Endothelial cell of umbilical vein (primary cell): ENCODE data around the gene C5. TPM values are rescaled to one million over a fixed set of nuclear protein-coding genes. Genes with fewer than 3 reads are reported as not detected.

Experiments used
- BruUV-seq: library from RNA; stranded (reverse); fragments of 400-500 nt; replicated peaks from 2 replicates; lab custom pipeline; 2021; lab: Mats Ljungman, UMichigan
- CTCF ChIA-PET: fragments of 300-600, 350-600 bp; sonication (Branson Sonifier 250); formaldehyde crosslinking; loops from one replicate; lab custom pipeline; 2021; ENCODE audit warnings: antibody characterized with exemption, inconsistent platforms; lab: Charles Lee
- POLR2A ChIA-PET: fragments of 300-600, 350-600 bp; sonication (Branson Sonifier 250); formaldehyde crosslinking; loops from one replicate; lab custom pipeline; 2021; ENCODE audit warnings: antibody characterized with exemption, inconsistent platforms; lab: Charles Lee
- DNase-seq: peaks from one replicate; pipeline ENCODE4 v3.0.0-alpha.2; 2011; ENCODE audit warnings: low read depth, low spot score
- FAIRE-seq: peaks from 2 replicates; lab custom pipeline; 2011; peaks lifted over from hg19 to GRCh38; lab: Jason Lieb, UNC
- H2AFZ ChIP-seq: 2 replicates; pipeline ENCODE4 v1.6.0; 2012; ENCODE audit warnings: low read depth, low read length, control low read depth, inconsistent platforms
- H3K27ac ChIP-seq: 2 replicates; pipeline ENCODE4 v1.5.1; 2011; ENCODE audit warnings: low read depth, mild to moderate bottlenecking, control low read depth, low read length, moderate library complexity; ENCODE audit not compliant: insufficient read depth
- H3K27me3 ChIP-seq, 2 experiments: 2 replicates each; pipeline versions ENCODE4 v1.6.0 to v1.6.1; 2011; ENCODE audit warnings: low read length in 2 of 2, mixed read lengths in 1 of 2; ENCODE audit not compliant: control insufficient read depth in 2 of 2, insufficient read depth in 2 of 2
- H3K36me3 ChIP-seq, 2 experiments: 2 replicates in 1 of 2; 3 replicates in 1 of 2; pipeline ENCODE4 v1.5.1; 2011; ENCODE audit warnings: low read length in 2 of 2, mild to moderate bottlenecking in 1 of 2, moderate library complexity in 1 of 2; ENCODE audit not compliant: control insufficient read depth in 2 of 2, insufficient read depth in 2 of 2; ENCODE audit errors: extremely low read depth in 1 of 2
- H3K4me1 ChIP-seq: 3 replicates; pipeline ENCODE4 v1.5.1; 2011; ENCODE audit warnings: mild to moderate bottlenecking, low read length; ENCODE audit not compliant: control insufficient read depth, insufficient read depth; ENCODE audit errors: extremely low read depth
- H3K4me2 ChIP-seq: 2 replicates; pipeline ENCODE4 v1.6.1; 2011; ENCODE audit warnings: low read length, control low read depth, mixed read lengths; ENCODE audit not compliant: insufficient read depth
- H3K4me3 ChIP-seq, 3 experiments: fragments of 200-600 bp in 1 of 3; sonication (generic), shearing (Covaris generic) in 1 of 3; replicated peaks in 1 of 3; 2 replicates each; pipeline ENCODE4 v1.5.1; 2011 to 2016; ENCODE audit warnings: control low read depth in 3 of 3, low read length in 3 of 3, mild to moderate bottlenecking in 2 of 3, inconsistent platforms in 1 of 3, low read depth in 1 of 3, moderate library complexity in 1 of 3; ENCODE audit not compliant: insufficient read depth in 1 of 3
- H3K79me2 ChIP-seq: 2 replicates; pipeline ENCODE4 v1.6.0; 2012; ENCODE audit warnings: low read length, inconsistent platforms; ENCODE audit not compliant: control insufficient read depth, insufficient read depth
- H3K9ac ChIP-seq: replicated peaks from 2 replicates; pipeline ENCODE3; 2011; ENCODE audit warnings: low read length, control low read depth; ENCODE audit not compliant: insufficient read depth; ENCODE audit errors: extremely low read depth
- H3K9me1 ChIP-seq: replicated peaks from 3 replicates; pipeline ENCODE4 v1.6.0; 2011; ENCODE audit warnings: mild to moderate bottlenecking, low read length; ENCODE audit not compliant: control insufficient read depth, insufficient read depth; ENCODE audit errors: extremely low read depth
- H3K9me3 ChIP-seq: replicated peaks from 2 replicates; pipeline ENCODE4 v1.5.1; 2012; ENCODE audit warnings: low read length, inconsistent platforms; ENCODE audit not compliant: control insufficient read depth, insufficient read depth
- H4K20me1 ChIP-seq: replicated peaks from 2 replicates; pipeline ENCODE3; 2011; ENCODE audit warnings: mild to moderate bottlenecking, low read length; ENCODE audit not compliant: control insufficient read depth, insufficient read depth; ENCODE audit errors: extremely low read depth
- EZH2 ChIP-seq: IDR thresholded peaks from 2 replicates; pipeline ENCODE4 v1.6.1; 2012; ENCODE audit warnings: borderline replicate concordance, low read depth, mild to moderate bottlenecking, moderate library complexity, low read length, inconsistent platforms; ENCODE audit not compliant: severe bottlenecking
- GATA2 ChIP-seq: IDR thresholded peaks from 2 replicates; pipeline ENCODE4 v1.7.0; 2011; ENCODE audit warnings: low read depth, mild to moderate bottlenecking, moderate library complexity, mixed read lengths, low read length; ENCODE audit not compliant: insufficient read length, insufficient read depth
- JUN ChIP-seq: IDR thresholded peaks from 2 replicates; pipeline ENCODE4 v1.6.1; 2011; ENCODE audit warnings: borderline replicate concordance, low read depth; ENCODE audit not compliant: insufficient read length, insufficient read depth
- POLR2A ChIP-seq: IDR thresholded peaks from 2 replicates; pipeline ENCODE4 v1.6.1; 2012; ENCODE audit warnings: low read depth, mild to moderate bottlenecking, control low read depth, low read length
- POLR2AphosphoS5 ChIP-seq: IDR thresholded peaks from 2 replicates; pipeline ENCODE4 v1.6.1; 2012; ENCODE audit warnings: low read depth, mild to moderate bottlenecking, control low read depth, low read length, moderate library complexity; ENCODE audit not compliant: insufficient read depth
- dilution Hi-C: fragments of 300-500 bp; cut with MboI; formaldehyde crosslinking; loops from one replicate; pipeline ENCODE4 v1.15.0; 2019; ENCODE audit warnings: low sequenced_read_pairs; ENCODE audit not compliant: extremely low pct_ligation_motif_present
- intact Hi-C: fragments of 100-400 bp; cut with micrococcal nuclease; formaldehyde crosslinking; loops from one replicate; pipeline ENCODE4 v1.10.0; 2022
- polyA plus RNA-seq, 4 experiments: library from polyadenylated mRNA; depleted of rRNA in 3 of 4; stranded (reverse) in 3 of 4; unstranded in 1 of 4; fragments of >200 nt; gene quantifications; 2 replicates each; pipeline versions ENCODE4 v1.2.1 to v1.2.3, GENCODE V29; 2011 to 2012; ENCODE audit warnings: missing spikeins in 1 of 4
- total RNA-seq: library from RNA; stranded (reverse); gene quantifications from 2 replicates; pipeline ENCODE4 v1.2.3, GENCODE V29; 2021
- TF ChIP-seq, protein P1 (sequence below), 2 donors: IDR thresholded peaks; 1 replicate in 1 of 2; 2 replicates in 1 of 2; pipeline ENCODE4 v1.5.1; 2011; ENCODE audit warnings: low read length in 2 of 2, mild to moderate bottlenecking in 2 of 2, moderate library complexity in 2 of 2, control low read depth in 1 of 2, inconsistent platforms in 1 of 2, low read depth in 1 of 2; ENCODE audit not compliant: insufficient read depth in 1 of 2; ENCODE audit errors: extremely low read depth in 1 of 2
- TF ChIP-seq, protein P2 (sequence below): IDR thresholded peaks from 2 replicates; pipeline ENCODE4 v1.6.1; 2011; ENCODE audit not compliant: insufficient read depth, insufficient read length

C5 gene
- total and polyA plus RNA-seq, 2 donors (not counting 3 experiments of a cell fraction or from before 2014, with no cell fraction given) = 0.79 to 1.6 TPM

DNA sequence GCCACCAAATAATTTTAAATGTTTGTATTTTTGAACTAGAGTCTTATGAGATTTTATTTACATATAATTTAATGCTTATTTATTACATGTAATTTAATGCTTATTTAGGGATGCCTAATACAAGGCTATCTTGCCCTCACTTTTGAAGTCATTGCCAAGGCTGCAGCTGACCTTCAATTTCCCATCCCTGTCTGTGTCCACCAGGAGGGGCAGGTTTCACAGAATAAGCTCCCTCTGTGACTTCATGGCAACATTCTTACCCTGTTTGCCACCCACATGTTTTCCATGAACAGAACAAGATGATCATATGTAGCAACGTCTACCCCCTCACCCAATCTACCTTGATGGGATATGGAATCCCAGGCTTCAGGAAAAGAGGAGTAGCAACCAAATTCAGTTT is 27.0 kb downstream of the C5 start:
- ChIA-PET POLR2A (no interaction called here), CTCF (interaction anchor here (0.9 to 2.5 kb wide), 8 partner anchors 9 to 48 kb away, joined by 3 to 29 read pairs (median 4); no protein-coding TSS in a partner anchor)
- Histone ChIP-seq H3K4me3 (no peak overlapping the region), H3K9me3 (no peaks in the 10 kb centered on the region), H3K4me1 (no peaks in the 10 kb centered on the region), H2AFZ (no peak overlapping the region), H3K27ac (no peak overlapping the region), H3K79me2 (no peaks in the 10 kb centered on the region), H3K27me3 (no peaks in the 10 kb centered on the region), H3K36me3 (no peaks in the 10 kb centered on the region), H3K9me1 (no peaks in the 10 kb centered on the region), H3K4me2 (no peak overlapping the region), H3K9ac (no peak overlapping the region), H4K20me1 (no peaks in the 10 kb centered on the region)
- TF ChIP-seq JUN = no peak
- no peak for TF ChIP-seq POLR2A
- no peak for TF ChIP-seq GATA2
- DNase-seq (no peak), FAIRE-seq (no peak)
- intact Hi-C loops = no loop called here
- no TSS peak for BruUV-seq
- dilution Hi-C loops = no loop called here

DNA sequence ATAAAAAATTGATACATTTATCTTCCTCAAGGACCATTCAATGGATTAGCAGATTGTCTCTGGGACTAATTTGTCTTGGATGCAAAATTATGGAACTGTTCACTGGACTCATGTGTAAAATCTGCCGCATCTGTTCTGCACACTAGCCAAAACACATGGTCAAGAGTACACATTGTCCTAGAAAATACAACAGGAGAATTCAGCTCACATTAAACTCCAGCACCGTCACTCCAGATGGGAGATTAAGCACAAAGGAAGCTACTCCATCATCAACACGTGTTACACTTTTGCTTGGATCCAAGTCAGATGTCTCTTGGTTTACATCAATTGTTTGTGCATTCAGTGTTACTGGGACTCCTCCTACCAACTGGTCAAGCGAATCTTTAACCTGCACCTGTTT is 28.8 kb downstream of the C5 start:
- dilution Hi-C loops (no loop called here), intact Hi-C loops (no loop called here)
- no peaks in the 10 kb centered on the region for H3K9me3 ChIP-seq
- no peaks in the 10 kb centered on the region for H4K20me1 ChIP-seq
- H2AFZ ChIP-seq = no peak overlapping the region
- no peaks in the 10 kb centered on the region for H3K9me1 ChIP-seq
- H3K27me3 ChIP-seq = no peaks in the 10 kb centered on the region
- BruUV-seq = no TSS peak
- no peak overlapping the region for H3K4me3 ChIP-seq
- H3K79me2 ChIP-seq = no peaks in the 10 kb centered on the region
- no peak overlapping the region for H3K9ac ChIP-seq
- ChIA-PET POLR2A (no interaction called here), CTCF (interaction anchor here (0.9 to 2.5 kb wide), 2 partner anchors 14 to 36 kb away, joined by 3 to 12 read pairs; no protein-coding TSS in a partner anchor)
- no peak overlapping the region for H3K27ac ChIP-seq
- TF ChIP-seq JUN = no peak
- TF ChIP-seq EZH2 = no peak
- TF ChIP-seq GATA2 = no peak
- TF ChIP-seq, protein P1, sequence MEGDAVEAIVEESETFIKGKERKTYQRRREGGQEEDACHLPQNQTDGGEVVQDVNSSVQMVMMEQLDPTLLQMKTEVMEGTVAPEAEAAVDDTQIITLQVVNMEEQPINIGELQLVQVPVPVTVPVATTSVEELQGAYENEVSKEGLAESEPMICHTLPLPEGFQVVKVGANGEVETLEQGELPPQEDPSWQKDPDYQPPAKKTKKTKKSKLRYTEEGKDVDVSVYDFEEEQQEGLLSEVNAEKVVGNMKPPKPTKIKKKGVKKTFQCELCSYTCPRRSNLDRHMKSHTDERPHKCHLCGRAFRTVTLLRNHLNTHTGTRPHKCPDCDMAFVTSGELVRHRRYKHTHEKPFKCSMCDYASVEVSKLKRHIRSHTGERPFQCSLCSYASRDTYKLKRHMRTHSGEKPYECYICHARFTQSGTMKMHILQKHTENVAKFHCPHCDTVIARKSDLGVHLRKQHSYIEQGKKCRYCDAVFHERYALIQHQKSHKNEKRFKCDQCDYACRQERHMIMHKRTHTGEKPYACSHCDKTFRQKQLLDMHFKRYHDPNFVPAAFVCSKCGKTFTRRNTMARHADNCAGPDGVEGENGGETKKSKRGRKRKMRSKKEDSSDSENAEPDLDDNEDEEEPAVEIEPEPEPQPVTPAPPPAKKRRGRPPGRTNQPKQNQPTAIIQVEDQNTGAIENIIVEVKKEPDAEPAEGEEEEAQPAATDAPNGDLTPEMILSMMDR (IDR thresholded peaks at IDR 0.05; ENCODE audit: extremely low read depth in 1 of 2, insufficient read depth in 1 of 2, low read depth in 1 of 2, low read length in 2 of 2) = no peak
- TF ChIP-seq POLR2AphosphoS5 = no peak
- TF ChIP-seq, protein P2, sequence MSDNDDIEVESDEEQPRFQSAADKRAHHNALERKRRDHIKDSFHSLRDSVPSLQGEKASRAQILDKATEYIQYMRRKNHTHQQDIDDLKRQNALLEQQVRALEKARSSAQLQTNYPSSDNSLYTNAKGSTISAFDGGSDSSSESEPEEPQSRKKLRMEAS = no peak
- H3K4me2 ChIP-seq = no peak overlapping the region
- H3K4me1 ChIP-seq = no peaks in the 10 kb centered on the region
- FAIRE-seq (no peak), DNase-seq (no peak)
- no peaks in the 10 kb centered on the region for H3K36me3 ChIP-seq
